Nephron (organoid): Measurements from ENCODE around the gene MED10.

Experiments used
- H3K27ac Mint-ChIP-seq, 3 experiments: 2 replicates each; pipeline ENCODE4 v1.8.0; 2020; ENCODE audit warnings: mixed read lengths in 3 of 3, mild to moderate bottlenecking in 2 of 3, moderate library complexity in 1 of 3
- H3K27me3 Mint-ChIP-seq: 2 replicates; pipeline ENCODE4 v1.8.0; 2021; ENCODE audit warnings: low read depth, mild to moderate bottlenecking, moderate library complexity, mixed read lengths
- H3K36me3 Mint-ChIP-seq: 2 replicates; pipeline ENCODE4 v1.8.0; 2020; ENCODE audit warnings: low read depth, mixed read lengths
- H3K4me1 Mint-ChIP-seq: 2 replicates; pipeline ENCODE4 v1.8.0; 2020; ENCODE audit warnings: mixed read lengths
- H3K4me3 Mint-ChIP-seq, 3 experiments: 2 replicates each; pipeline ENCODE4 v1.8.0; 2020; ENCODE audit warnings: mild to moderate bottlenecking in 3 of 3, mixed read lengths in 3 of 3, moderate library complexity in 2 of 3
- H3K9me3 Mint-ChIP-seq: 2 replicates; pipeline ENCODE4 v1.8.0; 2020; ENCODE audit warnings: mixed read lengths
- TF ChIP-seq, protein P1 (sequence below), 3 experiments: fragments of 200-600 bp; sonication (generic); IDR thresholded peaks; one replicate each; pipeline ENCODE4 v1.5.0; 2021; ENCODE audit warnings: antibody characterized with exemption in 3 of 3; ENCODE audit not compliant: unreplicated experiment in 3 of 3

The MED10 gene

GRCh38 chr5:6389397-6389796 is 11.1 kb upstream of the MED10 start:
- H3K4me1 Mint-ChIP-seq = peaks cover 6% of the 10 kb centered on the region
- no peak overlapping the region for H3K27ac Mint-ChIP-seq
- no peaks in the 10 kb centered on the region for H3K36me3 Mint-ChIP-seq
- H3K27me3 Mint-ChIP-seq = peaks cover 29% of the 10 kb centered on the region
- H3K9me3 Mint-ChIP-seq = peaks cover 2% of the 10 kb centered on the region
- no peak overlapping the region for H3K4me3 Mint-ChIP-seq
- TF ChIP-seq, protein P1, sequence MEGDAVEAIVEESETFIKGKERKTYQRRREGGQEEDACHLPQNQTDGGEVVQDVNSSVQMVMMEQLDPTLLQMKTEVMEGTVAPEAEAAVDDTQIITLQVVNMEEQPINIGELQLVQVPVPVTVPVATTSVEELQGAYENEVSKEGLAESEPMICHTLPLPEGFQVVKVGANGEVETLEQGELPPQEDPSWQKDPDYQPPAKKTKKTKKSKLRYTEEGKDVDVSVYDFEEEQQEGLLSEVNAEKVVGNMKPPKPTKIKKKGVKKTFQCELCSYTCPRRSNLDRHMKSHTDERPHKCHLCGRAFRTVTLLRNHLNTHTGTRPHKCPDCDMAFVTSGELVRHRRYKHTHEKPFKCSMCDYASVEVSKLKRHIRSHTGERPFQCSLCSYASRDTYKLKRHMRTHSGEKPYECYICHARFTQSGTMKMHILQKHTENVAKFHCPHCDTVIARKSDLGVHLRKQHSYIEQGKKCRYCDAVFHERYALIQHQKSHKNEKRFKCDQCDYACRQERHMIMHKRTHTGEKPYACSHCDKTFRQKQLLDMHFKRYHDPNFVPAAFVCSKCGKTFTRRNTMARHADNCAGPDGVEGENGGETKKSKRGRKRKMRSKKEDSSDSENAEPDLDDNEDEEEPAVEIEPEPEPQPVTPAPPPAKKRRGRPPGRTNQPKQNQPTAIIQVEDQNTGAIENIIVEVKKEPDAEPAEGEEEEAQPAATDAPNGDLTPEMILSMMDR (IDR thresholded peaks at IDR 0.05; ENCODE audit: unreplicated experiment in 3 of 3) = no peak

DNA sequence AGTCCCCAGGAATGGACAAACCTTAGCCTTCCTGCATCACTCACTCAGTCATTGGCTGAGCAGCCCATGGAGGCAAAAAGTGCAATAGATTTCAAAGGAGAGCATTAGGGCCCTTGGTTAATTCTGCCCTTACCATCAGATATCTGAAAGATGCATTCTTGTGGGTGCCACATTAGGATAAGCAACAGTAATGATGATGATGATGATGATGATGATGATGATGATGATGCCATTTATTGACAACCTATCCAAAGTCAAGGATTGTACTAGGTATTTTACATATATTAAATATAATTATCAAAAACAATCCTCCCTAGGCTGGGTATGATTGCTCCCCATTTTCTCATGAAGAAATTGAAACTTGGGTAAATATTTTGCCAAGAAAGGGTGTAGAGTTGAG is 9.6 kb upstream of the MED10 start:
- Mint-ChIP-seq H3K9me3 (peaks cover under 1% of the 10 kb centered on the region), H3K27me3 (peaks cover 21% of the 10 kb centered on the region), H3K27ac (no peak overlapping the region), H3K36me3 (no peaks in the 10 kb centered on the region), H3K4me1 (peaks cover 6% of the 10 kb centered on the region), H3K4me3 (no peak overlapping the region)
- TF ChIP-seq, protein P1 (IDR thresholded peaks at IDR 0.05; ENCODE audit: unreplicated experiment in 3 of 3) = no peak

- TF ChIP-seq, protein P1 (IDR thresholded peaks at IDR 0.05; ENCODE audit: unreplicated experiment in 3 of 3) = no peak
- peaks cover 6% of the 10 kb centered on the region for H3K4me1 Mint-ChIP-seq
- peaks cover 16% of the 10 kb centered on the region for H3K27me3 Mint-ChIP-seq
- no peaks in the 10 kb centered on the region for H3K36me3 Mint-ChIP-seq
- no peak overlapping the region for H3K27ac Mint-ChIP-seq
- no peak overlapping the region for H3K4me3 Mint-ChIP-seq
- H3K9me3 Mint-ChIP-seq = no peaks in the 10 kb centered on the region
Observed at GRCh38 chr5:6386271-6386670, 7.9 kb upstream of the MED10 start.

DNA sequence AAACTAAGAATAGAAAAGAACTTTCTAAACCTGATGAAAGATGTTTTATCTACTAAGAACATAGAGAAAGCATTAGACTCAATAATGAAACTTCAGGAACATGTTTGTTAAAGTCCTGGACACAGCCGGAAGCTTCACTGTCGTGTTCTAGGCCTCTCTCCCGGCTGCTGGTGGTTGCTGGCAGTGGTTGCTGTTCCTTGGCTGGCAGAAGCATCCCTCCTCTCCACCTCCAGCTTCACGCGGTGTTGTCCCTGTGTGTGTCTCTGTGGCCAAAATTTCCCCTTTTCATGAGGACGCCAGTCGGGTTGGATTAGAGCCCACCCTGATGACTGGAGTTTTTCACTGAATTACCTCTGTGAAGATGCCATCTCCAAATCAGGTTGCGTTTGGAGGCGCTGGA is 6.5 kb upstream of the MED10 start:
- Mint-ChIP-seq H3K27me3 (peaks cover 9% of the 10 kb centered on the region), H3K9me3 (no peaks in the 10 kb centered on the region), H3K27ac (no peak overlapping the region), H3K4me1 (peaks cover 6% of the 10 kb centered on the region), H3K4me3 (no peak overlapping the region), H3K36me3 (no peaks in the 10 kb centered on the region)
- TF ChIP-seq, protein P1 (IDR thresholded peaks at IDR 0.05; ENCODE audit: unreplicated experiment in 3 of 3) = no peak

DNA sequence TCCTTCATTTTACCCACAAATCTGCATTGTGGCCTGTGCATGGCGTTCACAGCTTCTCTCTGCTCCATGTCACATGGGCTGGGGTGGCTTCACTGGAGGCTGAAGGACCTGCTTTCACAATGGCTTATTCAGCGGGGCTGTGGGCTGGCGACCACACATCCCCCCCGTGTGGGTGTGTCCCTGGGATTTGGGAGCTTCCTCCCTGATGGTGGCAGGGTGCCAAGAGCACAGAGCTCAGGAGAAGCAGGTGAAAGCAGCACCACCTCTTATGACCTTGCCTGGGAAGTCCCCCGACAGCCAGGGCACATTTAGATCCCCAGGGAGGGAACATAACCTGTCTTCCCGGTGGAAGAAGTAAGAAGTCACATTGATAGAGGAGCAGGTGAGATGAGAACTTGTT is 5.0 kb upstream of the MED10 start:
- Mint-ChIP-seq H3K9me3 (no peaks in the 10 kb centered on the region), H3K27ac (no peak overlapping the region)

DNA sequence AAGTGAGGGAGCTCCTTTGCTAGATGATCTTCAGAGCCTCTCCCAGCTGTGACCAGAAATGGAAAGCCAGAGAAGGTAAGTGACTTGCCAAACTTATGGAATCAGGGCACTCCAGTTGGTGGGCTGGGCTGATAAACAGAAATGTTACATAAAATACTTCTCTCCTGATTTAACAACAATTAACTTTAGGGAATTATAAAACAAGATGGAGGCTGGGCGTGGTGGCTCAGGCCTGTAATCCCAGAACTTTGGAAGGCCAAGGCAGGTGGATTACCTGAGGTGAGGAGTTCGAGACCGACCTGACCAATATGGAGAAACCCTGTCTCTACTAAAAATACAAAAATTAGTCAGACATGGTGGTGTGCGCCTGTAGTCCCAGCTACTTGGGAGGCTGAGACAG is 899 bp upstream of the MED10 start:
- H3K27me3 Mint-ChIP-seq = peaks cover 8% of the 10 kb centered on the region
- peak overlapping the region; percentile 92 to 97 (median 97) for H3K4me3 Mint-ChIP-seq
- no peaks in the 10 kb centered on the region for H3K9me3 Mint-ChIP-seq
- peaks cover 25% of the 10 kb centered on the region for H3K36me3 Mint-ChIP-seq
- peaks cover 24% of the 10 kb centered on the region for H3K4me1 Mint-ChIP-seq
- H3K27ac Mint-ChIP-seq = peak overlapping the region; percentile 83 to 95 (median 93)
- TF ChIP-seq, protein P1 (IDR thresholded peaks at IDR 0.05; ENCODE audit: unreplicated experiment in 3 of 3) = no peak

More for the DNA sequence above, 5.0 kb upstream of the MED10 start:
- no peaks in the 10 kb centered on the region for H3K36me3 Mint-ChIP-seq
- H3K27me3 Mint-ChIP-seq = peaks cover 8% of the 10 kb centered on the region
- H3K4me1 Mint-ChIP-seq = peaks cover 15% of the 10 kb centered on the region
- TF ChIP-seq, protein P1 (IDR thresholded peaks at IDR 0.05; ENCODE audit: unreplicated experiment in 3 of 3) = no peak
- H3K4me3 Mint-ChIP-seq = no peak overlapping the region
